ENCODE results near the gene UBE2L6.
A peak's percentile ranks its signal among the peaks of the same experiment; 100 is the strongest.

The UBE2L6 gene

DNA sequence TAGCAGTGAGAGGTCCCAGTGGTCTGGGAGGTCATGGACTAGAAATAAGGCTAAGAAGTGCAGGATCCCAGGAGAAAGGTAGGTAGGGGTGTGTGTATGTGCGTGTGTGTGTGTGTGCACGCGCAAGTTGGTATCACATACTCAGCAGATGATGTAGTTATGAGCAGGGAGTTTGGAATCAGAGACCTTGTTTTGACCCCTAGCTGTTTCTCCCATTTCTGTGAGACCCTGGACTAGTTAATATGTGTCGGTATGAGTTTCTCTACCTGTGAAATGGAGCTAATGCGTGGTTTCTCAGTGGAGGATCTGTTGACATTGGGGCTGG lies 31.3 kb upstream of the UBE2L6 start:
- H3K9ac ChIP-seq = no peak overlapping the region
- TF ChIP-seq, protein P1, sequence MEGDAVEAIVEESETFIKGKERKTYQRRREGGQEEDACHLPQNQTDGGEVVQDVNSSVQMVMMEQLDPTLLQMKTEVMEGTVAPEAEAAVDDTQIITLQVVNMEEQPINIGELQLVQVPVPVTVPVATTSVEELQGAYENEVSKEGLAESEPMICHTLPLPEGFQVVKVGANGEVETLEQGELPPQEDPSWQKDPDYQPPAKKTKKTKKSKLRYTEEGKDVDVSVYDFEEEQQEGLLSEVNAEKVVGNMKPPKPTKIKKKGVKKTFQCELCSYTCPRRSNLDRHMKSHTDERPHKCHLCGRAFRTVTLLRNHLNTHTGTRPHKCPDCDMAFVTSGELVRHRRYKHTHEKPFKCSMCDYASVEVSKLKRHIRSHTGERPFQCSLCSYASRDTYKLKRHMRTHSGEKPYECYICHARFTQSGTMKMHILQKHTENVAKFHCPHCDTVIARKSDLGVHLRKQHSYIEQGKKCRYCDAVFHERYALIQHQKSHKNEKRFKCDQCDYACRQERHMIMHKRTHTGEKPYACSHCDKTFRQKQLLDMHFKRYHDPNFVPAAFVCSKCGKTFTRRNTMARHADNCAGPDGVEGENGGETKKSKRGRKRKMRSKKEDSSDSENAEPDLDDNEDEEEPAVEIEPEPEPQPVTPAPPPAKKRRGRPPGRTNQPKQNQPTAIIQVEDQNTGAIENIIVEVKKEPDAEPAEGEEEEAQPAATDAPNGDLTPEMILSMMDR (IDR thresholded peaks at IDR 0.05) = no peak
- H3K79me2 ChIP-seq = no peaks in the 10 kb centered on the region
- H3K9me3 ChIP-seq (ENCODE audit: control insufficient read depth, low read length) = no peaks in the 10 kb centered on the region
- H3K27ac ChIP-seq = no peak overlapping the region
- H3K36me3 ChIP-seq (ENCODE audit: control insufficient read depth, insufficient read depth, low read length) = no peaks in the 10 kb centered on the region
- peak overlapping the region; percentile 90 for H2AFZ ChIP-seq
- H3K4me3 ChIP-seq (ENCODE audit: low read depth, low read length) = peak overlapping the region; percentile 44
- H3K4me2 ChIP-seq (ENCODE audit: low read length) = peak overlapping the region; percentile 65
- no peaks in the 10 kb centered on the region for H3K4me1 ChIP-seq
- no peaks in the 10 kb centered on the region for H3K27me3 ChIP-seq (ENCODE audit: control insufficient read depth, insufficient read depth, low read length)

DNA sequence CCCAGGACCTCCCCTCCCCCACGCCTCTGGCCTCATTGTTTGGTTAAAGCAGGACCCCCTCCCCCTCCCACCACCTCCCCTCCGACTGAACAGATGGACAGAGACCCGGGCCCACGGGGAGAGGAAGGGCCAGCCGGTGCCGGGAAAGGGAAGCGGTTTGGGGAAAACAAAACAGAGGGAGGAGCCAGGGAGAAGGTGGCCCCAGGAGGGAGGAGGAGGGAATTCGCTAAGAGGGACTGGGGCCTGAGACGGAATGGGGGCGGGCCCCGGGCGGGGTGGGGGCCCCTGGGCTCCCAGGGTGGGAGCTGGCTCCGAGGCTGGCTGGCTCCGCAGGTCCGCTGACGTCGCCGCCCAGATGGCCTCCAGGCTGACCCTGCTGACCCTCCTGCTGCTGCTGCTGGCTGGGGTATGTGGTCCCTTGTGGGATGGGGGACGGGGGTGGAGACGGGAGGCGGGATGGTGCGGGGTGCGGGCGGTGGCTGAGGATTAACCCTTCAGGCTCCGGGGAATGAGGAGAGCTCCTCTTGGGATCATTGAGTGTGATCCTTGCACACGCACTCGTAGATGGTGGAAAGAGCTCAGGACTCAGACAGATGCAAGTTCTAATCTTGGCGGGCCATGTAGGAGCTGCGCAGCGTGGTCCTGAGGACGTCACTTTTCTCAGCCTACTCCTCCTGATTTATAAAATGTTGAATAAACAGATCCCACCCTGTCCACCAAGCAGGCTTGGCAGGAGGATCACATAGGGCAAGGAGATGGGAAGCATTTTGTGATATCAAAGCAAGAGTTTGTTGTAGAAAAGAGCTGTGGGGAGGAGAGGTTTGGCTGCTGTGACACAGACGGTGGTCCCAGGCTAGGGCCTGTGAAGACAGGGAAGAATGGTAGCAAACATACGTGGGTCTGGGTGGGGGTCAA lies 30.7 kb upstream of the UBE2L6 start:
- Histone ChIP-seq H3K4me1 (no peaks in the 10 kb centered on the region), H3K27ac (peak overlapping the region; percentile 75), H2AFZ (peak overlapping the region; percentile 90), H3K27me3 (ENCODE audit: control insufficient read depth, insufficient read depth, low read length) (no peaks in the 10 kb centered on the region), H3K9me3 (ENCODE audit: control insufficient read depth, low read length) (no peaks in the 10 kb centered on the region), H3K36me3 (ENCODE audit: control insufficient read depth, insufficient read depth, low read length) (no peaks in the 10 kb centered on the region), H3K4me3 (ENCODE audit: low read depth, low read length) (peak overlapping the region; percentile 44), H3K79me2 (no peaks in the 10 kb centered on the region), H3K9ac (no peak overlapping the region), H3K4me2 (ENCODE audit: low read length) (peak overlapping the region; percentile 65)
- TF ChIP-seq, protein P1 (IDR thresholded peaks at IDR 0.05) = no peak

DNA sequence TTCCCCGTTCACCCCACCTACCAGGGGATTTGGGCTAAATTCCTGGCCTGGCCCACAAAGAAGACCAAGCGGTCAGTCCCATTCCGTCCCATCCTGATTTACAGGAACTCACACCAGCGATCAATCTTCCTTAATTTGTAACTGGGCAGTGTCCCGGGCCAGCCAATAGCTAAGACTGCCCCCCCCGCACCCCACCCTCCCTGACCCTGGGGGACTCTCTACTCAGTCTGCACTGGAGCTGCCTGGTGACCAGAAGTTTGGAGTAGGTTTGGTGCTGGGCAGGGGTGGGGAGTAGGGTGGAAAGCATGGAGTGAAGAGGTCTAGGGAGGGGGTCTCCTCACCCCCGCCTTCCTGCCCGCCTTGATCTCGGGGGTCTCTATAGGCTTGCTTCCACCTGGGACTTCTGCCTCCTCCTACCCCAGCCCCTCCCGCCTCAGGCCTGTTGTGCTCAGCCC lies 30.0 kb upstream of the UBE2L6 start, which contains the start of gene SERPING1:
SERPING1 (plus strand) TSS at position 225 of the 455 bp plus-strand sequence. CDS start 586 bp downstream, outside the sequence.
- H3K9me3 ChIP-seq (ENCODE audit: control insufficient read depth, low read length) = no peaks in the 10 kb centered on the region
- TF ChIP-seq, protein P1 (IDR thresholded peaks at IDR 0.05) = no peak

DNA sequence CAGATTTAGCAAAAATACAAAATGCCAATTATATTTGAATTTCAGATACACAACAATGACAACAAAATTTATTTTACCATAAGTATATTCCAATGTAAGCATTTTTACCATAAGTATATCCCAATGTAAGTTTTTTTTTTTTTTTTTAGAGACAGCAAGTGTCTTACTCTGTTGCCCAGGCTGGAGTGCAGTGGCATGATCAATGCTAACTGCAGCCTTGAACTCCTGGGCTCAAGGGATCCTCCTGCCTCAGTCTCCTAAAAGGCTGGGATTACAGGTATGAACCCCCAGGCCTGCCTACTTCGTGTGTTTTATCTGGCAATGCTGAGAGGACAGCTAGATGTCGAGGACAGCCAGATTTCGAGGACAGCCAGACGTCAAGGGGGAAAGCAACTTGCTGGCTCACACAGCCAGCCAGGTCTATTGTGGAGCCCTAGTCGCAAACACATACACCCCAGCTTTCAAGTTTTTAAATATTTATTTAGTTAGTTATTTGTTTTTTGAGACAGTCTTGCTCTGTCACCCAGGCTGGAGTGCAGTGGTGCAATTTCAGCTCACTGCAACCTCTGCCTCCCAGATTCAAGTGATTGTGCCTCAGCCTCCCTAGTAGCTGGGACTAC lies 28.9 kb upstream of the UBE2L6 start:
- Histone ChIP-seq H3K79me2 (no peaks in the 10 kb centered on the region), H3K36me3 (ENCODE audit: control insufficient read depth, insufficient read depth, low read length) (no peaks in the 10 kb centered on the region), H3K9me3 (ENCODE audit: control insufficient read depth, low read length) (no peaks in the 10 kb centered on the region), H3K27me3 (ENCODE audit: control insufficient read depth, insufficient read depth, low read length) (no peaks in the 10 kb centered on the region), H2AFZ (no peak overlapping the region), H3K4me1 (no peaks in the 10 kb centered on the region), H3K27ac (no peak overlapping the region), H3K9ac (no peak overlapping the region), H3K4me2 (ENCODE audit: low read length) (no peak overlapping the region), H3K4me3 (ENCODE audit: low read depth, low read length) (no peak overlapping the region)
- TF ChIP-seq, protein P1 (IDR thresholded peaks at IDR 0.05) = no peak

More for the DNA sequence above, 30.0 kb upstream of the UBE2L6 start, which contains the start of gene SERPING1:
- peak within 1 kb of the TSS; percentile 75 for H3K27ac ChIP-seq
- peak within 1 kb of the TSS; percentile 90 for H2AFZ ChIP-seq
- no peak within 1 kb of the TSS for H3K9ac ChIP-seq
- no peaks in the 10 kb centered on the region for H3K4me1 ChIP-seq
- H3K36me3 ChIP-seq (ENCODE audit: control insufficient read depth, insufficient read depth, low read length) = no peaks in the 10 kb centered on the region
- peak within 1 kb of the TSS; percentile 44 for H3K4me3 ChIP-seq (ENCODE audit: low read depth, low read length)
- no peaks in the 10 kb centered on the region for H3K27me3 ChIP-seq (ENCODE audit: control insufficient read depth, insufficient read depth, low read length)
- no peaks in the 10 kb centered on the region for H3K79me2 ChIP-seq
- peak within 1 kb of the TSS; percentile 65 for H3K4me2 ChIP-seq (ENCODE audit: low read length)
